Lower leg skin (tissue), 4 donors: Measurements from ENCODE around the gene SOX1. TPM values are rescaled to one million over a fixed set of nuclear protein-coding genes. Genes with fewer than 3 reads are reported as not detected.

ENCODE experiments used
- DNase-seq, 2 donors: peaks; one replicate each; pipeline ENCODE4 v3.0.0-alpha.2; 2019; ENCODE audit warnings: low spot score in 2 of 2
- H3K4me3 ChIP-seq: fragments of 200-600 bp; sonication (generic); 2 replicates; pipeline ENCODE4 v1.5.1; 2017; ENCODE audit warnings: mild to moderate bottlenecking, low read depth; ENCODE audit not compliant: poor library complexity, severe bottlenecking
- POLR2A ChIP-seq, 2 donors: fragments of 450-650 bp; IDR thresholded peaks; one replicate each; pipeline ENCODE4 v1.6.1; 2016 to 2017; ENCODE audit warnings: antibody characterized with exemption in 2 of 2, mild to moderate bottlenecking in 1 of 2, moderate library complexity in 1 of 2
- WGBS, 2 donors: methylation state at CpG; one replicate each; pipeline ENCODE4 v1.1.5; 2018; 5-methylcytosine and 5-hydroxymethylcytosine counted together
- intact Hi-C: fragments of 100-400 bp; cut with DNase I; formaldehyde crosslinking; loops from one replicate; pipeline ENCODE4 v1.15.0; 2023; ENCODE audit warnings: low total_unique reads
- total RNA-seq, 4 donors: library from RNA; depleted of rRNA; stranded (reverse); fragments of >200 nt; gene quantifications; one replicate each; pipeline ENCODE4 v1.1.0, GENCODE V29; 2016
- TF ChIP-seq, protein P1 (sequence below), 3 donors: fragments of 450-650 bp; IDR thresholded peaks; one replicate each; pipeline ENCODE4 v1.5.1; 2016; ENCODE audit warnings: antibody characterized with exemption in 3 of 3, mild to moderate bottlenecking in 3 of 3, moderate library complexity in 2 of 3

The SOX1 gene
- total RNA-seq, 4 donors from 2014 or later = 0.10 to 0.29 (median 0.13) TPM; not detected in 1

DNA sequence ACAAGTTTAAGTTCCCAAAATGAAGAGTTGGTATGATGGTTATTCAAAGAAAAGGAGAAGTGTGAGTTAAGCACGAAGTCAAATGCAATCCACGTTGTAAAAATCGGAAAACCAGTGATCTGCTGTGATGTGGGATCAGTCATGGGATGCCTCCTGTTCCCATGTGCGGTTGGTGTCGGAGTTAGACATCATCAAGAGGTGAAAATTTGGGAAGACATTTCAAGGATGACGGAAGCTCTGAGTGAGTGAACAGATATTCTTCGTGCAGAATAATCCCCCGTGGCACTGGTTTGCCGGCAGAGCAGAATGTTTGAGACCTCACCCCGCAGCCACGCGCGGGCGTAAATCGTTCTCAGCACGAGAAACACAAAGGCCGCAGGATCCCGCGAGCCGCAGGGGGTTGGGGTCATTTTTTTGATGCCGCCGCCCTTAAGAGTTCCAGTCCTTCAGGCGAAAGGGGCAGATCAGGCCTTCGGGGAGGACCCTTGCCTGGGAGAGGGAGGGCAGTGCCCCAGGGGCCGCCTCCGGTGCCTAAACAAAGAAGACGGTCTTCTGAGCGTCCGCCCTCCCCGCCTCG is 13.7 kb upstream of the SOX1 start:
- peak in 1 of 2 donors; percentile 37 for DNase-seq
- WGBS, 2 donors = 16 to 21% methylated on average over 22 to 26 of the region's 31 CpGs
- intact Hi-C loops = no loop called here
- no peak overlapping the region for H3K4me3 ChIP-seq
- TF ChIP-seq, protein P1, sequence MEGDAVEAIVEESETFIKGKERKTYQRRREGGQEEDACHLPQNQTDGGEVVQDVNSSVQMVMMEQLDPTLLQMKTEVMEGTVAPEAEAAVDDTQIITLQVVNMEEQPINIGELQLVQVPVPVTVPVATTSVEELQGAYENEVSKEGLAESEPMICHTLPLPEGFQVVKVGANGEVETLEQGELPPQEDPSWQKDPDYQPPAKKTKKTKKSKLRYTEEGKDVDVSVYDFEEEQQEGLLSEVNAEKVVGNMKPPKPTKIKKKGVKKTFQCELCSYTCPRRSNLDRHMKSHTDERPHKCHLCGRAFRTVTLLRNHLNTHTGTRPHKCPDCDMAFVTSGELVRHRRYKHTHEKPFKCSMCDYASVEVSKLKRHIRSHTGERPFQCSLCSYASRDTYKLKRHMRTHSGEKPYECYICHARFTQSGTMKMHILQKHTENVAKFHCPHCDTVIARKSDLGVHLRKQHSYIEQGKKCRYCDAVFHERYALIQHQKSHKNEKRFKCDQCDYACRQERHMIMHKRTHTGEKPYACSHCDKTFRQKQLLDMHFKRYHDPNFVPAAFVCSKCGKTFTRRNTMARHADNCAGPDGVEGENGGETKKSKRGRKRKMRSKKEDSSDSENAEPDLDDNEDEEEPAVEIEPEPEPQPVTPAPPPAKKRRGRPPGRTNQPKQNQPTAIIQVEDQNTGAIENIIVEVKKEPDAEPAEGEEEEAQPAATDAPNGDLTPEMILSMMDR (IDR thresholded peaks at IDR 0.05) = no peak
- no peak for TF ChIP-seq POLR2A (IDR thresholded peaks at IDR 0.05)

DNA sequence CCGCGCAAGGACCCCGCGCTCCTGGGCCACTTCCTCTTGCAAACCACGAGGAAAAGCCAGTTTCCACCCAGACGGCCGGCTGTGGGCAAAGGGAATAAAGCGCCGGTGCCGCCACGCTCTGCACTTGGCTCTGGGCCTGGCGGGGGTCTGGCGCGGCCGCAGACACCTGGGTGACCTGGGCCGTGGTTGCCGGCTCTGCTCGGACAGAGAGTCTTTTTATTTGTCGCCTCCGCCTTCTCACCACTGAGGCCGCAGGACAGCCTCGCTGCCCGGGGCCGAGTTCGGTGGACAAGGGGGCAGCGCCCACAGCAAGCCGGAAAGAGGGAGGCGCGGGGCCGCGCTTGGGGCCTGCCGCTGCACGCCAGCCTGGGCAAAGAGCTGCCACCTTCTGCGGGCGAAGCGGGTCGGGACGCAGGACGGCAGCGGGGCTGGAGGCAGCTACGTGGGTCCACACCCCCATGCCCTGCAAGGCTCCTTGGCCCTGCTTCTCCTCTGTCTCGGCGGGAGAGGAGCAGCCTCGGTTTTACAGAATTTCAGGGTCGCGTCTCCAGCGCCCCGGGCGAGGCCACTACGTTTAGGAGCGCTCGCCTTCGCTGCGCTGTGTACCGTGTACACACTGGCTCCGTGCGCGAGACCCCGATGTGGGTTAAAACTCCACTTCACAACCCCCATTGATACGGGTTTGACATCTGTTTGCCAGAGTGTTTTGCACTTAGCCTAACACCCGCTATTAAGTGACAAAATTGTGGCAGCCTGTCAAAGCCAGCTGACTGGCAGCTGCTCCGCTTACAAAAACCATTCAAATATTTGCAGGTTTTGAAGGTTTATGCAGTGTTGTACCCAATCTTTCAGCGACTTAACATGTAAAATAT is 13.0 kb upstream of the SOX1 start:
- peak in 1 of 2 donors; percentile 72 for DNase-seq
- H3K4me3 ChIP-seq = no peak overlapping the region
- TF ChIP-seq POLR2A (IDR thresholded peaks at IDR 0.05) = no peak
- TF ChIP-seq, protein P1 (IDR thresholded peaks at IDR 0.05) = no peak
- intact Hi-C loops = no loop called here
- WGBS, 2 donors = 4 to 8% methylated on average over 52 to 59 of the region's 63 CpGs

DNA sequence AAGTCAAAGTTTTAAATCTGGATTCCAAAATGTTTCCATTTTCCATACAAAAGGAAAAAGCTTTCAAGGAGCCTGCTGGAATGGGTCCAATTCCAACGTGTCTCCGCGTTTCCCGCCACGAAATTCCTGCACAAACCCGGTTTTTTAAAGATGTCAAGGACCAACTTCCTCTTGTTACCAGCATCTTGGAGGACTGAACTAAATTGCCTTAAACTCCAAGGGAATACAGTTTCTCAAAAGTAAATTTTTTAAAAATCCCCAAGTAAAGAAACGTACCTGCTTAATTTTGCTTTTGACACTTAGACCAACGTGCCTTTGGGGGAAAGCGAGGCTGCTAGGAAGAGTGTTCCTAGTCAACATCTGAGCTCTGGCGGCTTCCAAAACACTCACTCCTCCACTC is 12.3 kb upstream of the SOX1 start:
- H3K4me3 ChIP-seq = no peak overlapping the region
- TF ChIP-seq POLR2A (IDR thresholded peaks at IDR 0.05) = no peak
- TF ChIP-seq, protein P1 (IDR thresholded peaks at IDR 0.05) = no peak
- intact Hi-C loops = no loop called here
- WGBS, 2 donors = 7% methylated on average over 10 of the region's 10 CpGs
- DNase-seq = no peak

DNA sequence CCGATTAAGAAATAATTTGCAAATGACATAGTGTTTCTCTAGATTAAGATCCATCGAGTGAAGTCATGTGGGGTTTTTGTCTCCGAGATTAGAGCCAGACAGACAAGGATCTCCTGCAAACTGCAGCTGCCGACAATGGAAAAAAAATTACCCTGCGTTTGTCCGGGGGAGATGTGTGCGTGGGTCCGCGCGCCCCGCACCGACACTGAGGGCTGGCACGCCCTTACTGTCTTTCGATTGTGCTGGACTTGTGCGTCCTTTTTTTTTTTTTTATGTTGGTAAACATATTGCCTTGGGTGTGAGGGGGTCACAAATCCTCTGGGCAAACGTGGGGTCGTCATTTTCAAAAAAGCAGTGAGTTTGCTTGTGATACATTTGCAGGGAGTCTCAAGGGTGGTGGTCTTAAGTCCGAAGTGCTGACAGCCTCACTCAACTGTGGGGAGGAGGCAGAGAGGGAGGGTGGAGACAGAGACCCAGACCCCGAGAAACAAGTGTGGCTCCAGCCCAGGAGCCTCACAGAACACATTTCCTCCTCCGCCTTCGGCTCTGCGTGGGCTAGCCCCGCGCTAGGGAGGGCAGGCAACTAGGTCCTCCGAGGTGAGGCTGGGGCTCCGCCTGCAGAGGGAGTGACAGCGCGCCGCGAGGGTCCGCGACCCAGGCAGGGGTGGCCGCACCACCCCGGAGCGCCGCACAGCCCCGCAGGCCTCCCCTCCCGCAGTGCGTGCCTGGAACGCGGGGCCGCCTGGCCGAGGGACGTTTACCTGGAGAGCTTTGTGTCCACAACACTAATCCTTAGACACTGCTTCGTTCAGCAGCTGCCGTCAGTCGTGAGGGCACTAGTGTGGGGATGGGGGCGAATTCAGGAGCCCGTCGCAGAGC is 11.7 kb upstream of the SOX1 start:
- DNase-seq = peak in 1 of 2 donors; percentile 70
- WGBS, 2 donors = 5 to 6% methylated on average over 34 to 48 of the region's 50 CpGs
- no peak for TF ChIP-seq POLR2A (IDR thresholded peaks at IDR 0.05)
- TF ChIP-seq, protein P1 (IDR thresholded peaks at IDR 0.05) = no peak
- intact Hi-C loops = no loop called here
- H3K4me3 ChIP-seq = no peak overlapping the region

DNA sequence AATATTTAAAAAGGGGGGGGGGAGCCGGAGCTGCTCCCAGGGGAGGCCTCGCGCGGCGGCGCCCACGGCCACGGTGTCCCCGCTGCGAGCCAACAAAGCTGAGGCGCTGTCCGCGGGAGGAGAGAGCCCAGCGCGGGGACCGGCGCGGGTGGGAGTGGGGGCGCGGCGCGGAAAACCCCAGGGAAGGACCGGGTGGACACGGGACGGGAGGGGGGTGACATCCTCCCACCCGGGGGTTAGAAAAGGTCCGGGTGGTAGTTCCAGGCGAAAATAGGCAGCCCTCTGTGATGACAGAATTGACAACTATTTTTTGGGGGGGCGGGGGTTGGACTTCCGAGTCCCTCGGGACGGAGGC is 11.1 kb upstream of the SOX1 start:
- 2 to 9% methylated on average over 28 to 32 of the region's 32 CpGs for WGBS, 2 donors
- no peak overlapping the region for H3K4me3 ChIP-seq
- peak in 1 of 2 donors; percentile 72 for DNase-seq
- TF ChIP-seq, protein P1 (IDR thresholded peaks at IDR 0.05) = no peak
- TF ChIP-seq POLR2A (IDR thresholded peaks at IDR 0.05) = no peak
- intact Hi-C loops = no loop called here
